A549 (cell line): Measurements from ENCODE around the gene MROH2A. TPM values are rescaled to one million over a fixed set of nuclear protein-coding genes. Genes with fewer than 3 reads are reported as not detected.

Source experiments
- ATAC-seq, 2 experiments: fragments of 200-7000 bp in 1 of 2; fragments of >200 bp in 1 of 2; cut with Nextera tagmentation in 1 of 2; cut with Tn5 transposase in 1 of 2; 3 replicates each; pipeline versions ENCODE4 v1.8.0 to v1.9.1; 2018 to 2020; ENCODE audit warnings: mild to moderate bottlenecking in 1 of 2, moderate library complexity in 1 of 2
- CTCF ChIA-PET: fragments of 300-600 bp; sonication (Branson Sonifier 250); formaldehyde crosslinking; extraction: SDS; loops from one replicate; lab custom pipeline; 2021; ENCODE audit warnings: antibody characterized with exemption, inconsistent platforms; lab: Yijun Ruan, JAX
- POLR2A ChIA-PET: fragments of 350-600 bp; formaldehyde crosslinking; extraction: SDS; loops from one replicate; lab custom pipeline; 2021; ENCODE audit warnings: antibody characterized with exemption, inconsistent platforms; lab: Yijun Ruan, JAX
- DNase-seq, 2 experiments: peaks; one replicate each; pipeline versions ENCODE4 v3.0.0 to v3.0.0-alpha.2; 2011 to 2016; ENCODE audit warnings: low read depth in 1 of 2, low spot score in 1 of 2
- FAIRE-seq: peaks from 2 replicates; lab custom pipeline; 2011; peaks lifted over from hg19 to GRCh38; lab: Jason Lieb, UNC
- H3K27ac ChIP-seq, 2 experiments: fragments of >200 bp; sonication (Bioruptor Twin); formaldehyde crosslinking; 3 replicates each; pipeline ENCODE4 v1.5.1; 2016 to 2017
- H3K4me1 ChIP-seq: fragments of >200 bp; sonication (Bioruptor Twin); formaldehyde crosslinking; 3 replicates; pipeline ENCODE4 v1.6.1; 2016
- H3K4me2 ChIP-seq: fragments of >200 bp; sonication (Bioruptor Twin); formaldehyde crosslinking; 3 replicates; pipeline ENCODE4 v1.6.1; 2016
- H3K4me3 ChIP-seq: fragments of >200 bp; sonication (Bioruptor Twin); formaldehyde crosslinking; 3 replicates; pipeline ENCODE4 v1.5.1; 2016
- H3K9me3 ChIP-seq: fragments of >200 bp; sonication (Bioruptor Twin); formaldehyde crosslinking; 3 replicates; pipeline ENCODE4 v1.6.1; 2016
- CBX2 ChIP-seq: fragments of 200-600 bp; sonication (generic); IDR thresholded peaks from 2 replicates; pipeline ENCODE4 v1.6.1; 2016; ENCODE audit warnings: low read depth, mild to moderate bottlenecking, borderline replicate concordance
- CEBPB ChIP-seq, 2 experiments: fragments of >200 bp in 1 of 2; sonication (Bioruptor Twin) in 1 of 2; formaldehyde crosslinking in 1 of 2; IDR thresholded peaks; 2 replicates each; pipeline ENCODE4 v1.6.1; 2012 to 2016
- EP300 ChIP-seq, 2 experiments: fragments of >200 bp; sonication (Bioruptor Twin); formaldehyde crosslinking; IDR thresholded peaks; 2 replicates in 1 of 2; 3 replicates in 1 of 2; pipeline ENCODE4 v1.6.1; 2016 to 2017
- FOSL2 ChIP-seq, 2 experiments: fragments of 450-650 bp in 1 of 2; fragments of >200 bp in 1 of 2; sonication (Bioruptor Twin) in 1 of 2; formaldehyde crosslinking; IDR thresholded peaks; 2 replicates each; pipeline versions ENCODE4 v1.5.0 to v1.6.1; 2016 to 2020; ENCODE audit warnings: mild to moderate bottlenecking in 1 of 2, moderate library complexity in 1 of 2
- GATA3 ChIP-seq: IDR thresholded peaks from 2 replicates; pipeline ENCODE4 v1.6.1; 2012; ENCODE audit warnings: borderline replicate concordance
- HDAC2 ChIP-seq: fragments of 200-600 bp; sonication (generic); IDR thresholded peaks from 2 replicates; pipeline ENCODE4 v1.6.1; 2016
- HEYL ChIP-seq: fragments of 250-450 bp; sonication (Bioruptor Pico); IDR thresholded peaks from 2 replicates; pipeline ENCODE4 v1.8.0; 2021; ENCODE audit warnings: mild to moderate bottlenecking, moderate library complexity
- JUN ChIP-seq, 2 experiments: fragments of >200 bp; sonication (Bioruptor Twin); formaldehyde crosslinking; IDR thresholded peaks; 2 replicates in 1 of 2; 3 replicates in 1 of 2; pipeline ENCODE4 v1.6.1; 2016 to 2017
- JUNB ChIP-seq: fragments of >200 bp; sonication (Bioruptor Twin); formaldehyde crosslinking; IDR thresholded peaks from 2 replicates; pipeline ENCODE4 v1.6.1; 2016
- MAFK ChIP-seq: fragments of 450-650 bp; IDR thresholded peaks from 2 replicates; pipeline ENCODE4 v1.6.1; 2014; ENCODE audit not compliant: partially characterized antibody
- NR3C1 ChIP-seq: fragments of >200 bp; sonication (Bioruptor Twin); formaldehyde crosslinking; IDR thresholded peaks from 3 replicates; pipeline ENCODE4 v1.6.1; 2017
- POLR2A ChIP-seq: IDR thresholded peaks from 2 replicates; pipeline ENCODE4 v1.6.1; 2012; ENCODE audit warnings: mild to moderate bottlenecking, low read length
- POLR2AphosphoS2 ChIP-seq: conservative IDR thresholded peaks from 2 replicates; pipeline ENCODE4 v1.6.1; 2012; ENCODE audit warnings: low read length, improper control_type of control experiment, inconsistent platforms
- RAD21 ChIP-seq, 2 experiments: fragments of >200 bp in 1 of 2; sonication (Bioruptor Twin) in 1 of 2; formaldehyde crosslinking in 1 of 2; IDR thresholded peaks in 1 of 2; conservative IDR thresholded peaks in 1 of 2; 2 replicates in 1 of 2; 3 replicates in 1 of 2; pipeline ENCODE4 v1.6.1; 2012 to 2018; ENCODE audit warnings: inconsistent platforms in 1 of 2
- RFX5 ChIP-seq: fragments of 450-650 bp; IDR thresholded peaks from 2 replicates; pipeline ENCODE4 v1.7.1; 2014; ENCODE audit warnings: antibody characterized with exemption, mild to moderate bottlenecking, moderate library complexity
- SMC3 ChIP-seq: fragments of >200 bp; sonication (Bioruptor Twin); formaldehyde crosslinking; IDR thresholded peaks from 3 replicates; pipeline ENCODE4 v1.6.1; 2018; ENCODE audit warnings: inconsistent platforms
- TFCP2L1 ChIP-seq: fragments of 250-450 bp; sonication (Bioruptor Pico); IDR thresholded peaks from 2 replicates; pipeline ENCODE4 v1.5.0; 2021; ENCODE audit warnings: mild to moderate bottlenecking
- TP53 ChIP-seq: fragments of 250-450 bp; sonication (Bioruptor Pico); IDR thresholded peaks from 2 replicates; pipeline ENCODE4 v1.5.0; 2021; ENCODE audit warnings: mild to moderate bottlenecking, moderate library complexity
- ZC3H11A ChIP-seq: fragments of 450-650 bp; IDR thresholded peaks from 2 replicates; pipeline ENCODE4 v1.6.1; 2014; ENCODE audit warnings: antibody characterized with exemption, mild to moderate bottlenecking
- WGBS: methylation state at CpG from one replicate; pipeline ENCODE4 v1.1.6; 2017; ENCODE audit errors: missing lambda C conversion rate; 5-methylcytosine and 5-hydroxymethylcytosine counted together
- polyA plus RNA-seq, 4 experiments: library from polyadenylated mRNA; depleted of rRNA in 3 of 4; stranded (reverse); fragments of >200 nt; fragmentation: RNase III in 1 of 4; extraction: RNeasy Plus Mini Kit Qiagen cat#74134 plus additional on column Dnase treatment in 1 of 4; gene quantifications; 2 replicates in 3 of 4; 3 replicates in 1 of 4; pipeline ENCODE4 v1.2.3, GENCODE V29; 2011 to 2017
- TF ChIP-seq, protein P1 (sequence below): fragments of >200 bp; sonication (Bioruptor Twin); formaldehyde crosslinking; IDR thresholded peaks from 3 replicates; pipeline ENCODE4 v1.6.1; 2016
- TF ChIP-seq, protein P2 (sequence below): fragments of >200 bp; sonication (Bioruptor Twin); formaldehyde crosslinking; IDR thresholded peaks from 3 replicates; pipeline ENCODE4 v1.5.1; 2016
- TF ChIP-seq, protein P3 (sequence below): fragments of 250-450 bp; sonication (Bioruptor Pico); IDR thresholded peaks from 2 replicates; pipeline ENCODE4 v1.5.0; 2020; ENCODE audit warnings: low read depth, mild to moderate bottlenecking, moderate library complexity

Gene MROH2A
- polyA plus RNA-seq, 2 of the 4 experiments (the other 2 are of a cell fraction): 0.10 to 0.63 TPM

DNA sequence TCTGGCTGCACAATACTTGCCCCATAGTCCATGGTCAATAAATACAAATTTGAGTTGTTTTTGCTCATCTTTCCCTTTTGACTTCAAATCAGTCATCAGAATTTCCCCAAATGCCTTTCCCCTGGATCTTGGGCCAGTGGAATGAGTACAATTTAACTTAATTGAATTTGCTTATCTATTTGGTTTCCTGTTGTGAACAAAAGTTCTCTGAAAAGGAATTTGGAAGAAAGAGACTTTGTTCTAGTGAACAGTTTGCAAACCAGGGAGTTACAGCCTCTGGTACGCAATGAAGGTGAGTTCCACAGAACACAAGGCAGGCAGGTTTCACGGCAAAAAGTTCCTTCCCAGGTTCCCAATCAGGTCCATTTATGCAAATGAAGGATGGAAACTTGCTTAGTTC lies 19.3 kb upstream of the MROH2A start:
- 97% methylated on average over 2 of the region's 2 CpGs for WGBS
- H3K4me2 ChIP-seq: no peak overlapping the region
- H3K4me1 ChIP-seq: peaks cover 53% of the 10 kb centered on the region
- POLR2A ChIA-PET: no interaction called here
- no peak overlapping the region for H3K4me3 ChIP-seq
- DNase-seq: no peak
- ATAC-seq: no peak
- TF ChIP-seq TP53: no peak
- TF ChIP-seq, all 56 proteins: peak for 0
- peak overlapping the region; percentile 91 to 94 for H3K27ac ChIP-seq
- peaks cover 17% of the 10 kb centered on the region; the same call in 2 of the 3 replicates for H3K9me3 ChIP-seq
- FAIRE-seq: no peak
- CTCF ChIA-PET: interaction anchor here (1.1 to 2.5 kb wide), 2 partner anchors 22 to 74 kb away, joined by 3 to 9 read pairs; no protein-coding TSS in a partner anchor

DNA sequence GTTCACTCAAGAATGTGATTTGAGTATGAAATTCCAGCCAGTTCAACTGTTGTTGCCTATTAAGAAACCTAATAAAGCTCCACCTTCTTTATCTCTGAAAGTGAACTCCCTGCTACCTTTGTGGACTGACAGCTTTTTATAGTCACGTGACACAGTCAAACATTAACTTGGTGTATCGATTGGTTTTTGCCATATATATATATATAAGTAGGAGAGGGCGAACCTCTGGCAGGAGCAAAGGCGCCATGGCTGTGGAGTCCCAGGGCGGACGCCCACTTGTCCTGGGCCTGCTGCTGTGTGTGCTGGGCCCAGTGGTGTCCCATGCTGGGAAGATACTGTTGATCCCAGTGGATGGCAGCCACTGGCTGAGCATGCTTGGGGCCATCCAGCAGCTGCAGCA lies 18.1 kb upstream of the MROH2A start, which contains the start of gene UGT1A1:
UGT1A1 (plus strand) TSS at position 228 of the 400 bp plus-strand sequence; CDS start at position 246, 18 bp downstream.
- ATAC-seq: no peak
- FAIRE-seq: no peak
- Histone ChIP-seq H3K4me2 (no peak within 1 kb of the TSS), H3K27ac (peak within 1 kb of the TSS; percentile 91 to 94), H3K9me3 (peaks cover 12% of the 10 kb centered on the region; the same call in 2 of the 3 replicates), H3K4me3 (no peak within 1 kb of the TSS), H3K4me1 (peaks cover 65% of the 10 kb centered on the region)
- CTCF ChIA-PET: interaction anchor here (0.6 to 2.5 kb wide), 3 partner anchors 14 to 73 kb away, joined by 3 to 9 read pairs (median 3); no protein-coding TSS in a partner anchor
- no peak for DNase-seq
- WGBS: 90% methylated on average over 6 of the region's 6 CpGs
- POLR2A ChIA-PET: no interaction called here
- no peak for TF ChIP-seq EP300 (IDR thresholded peaks at IDR 0.05)
- TF ChIP-seq, protein P1, sequence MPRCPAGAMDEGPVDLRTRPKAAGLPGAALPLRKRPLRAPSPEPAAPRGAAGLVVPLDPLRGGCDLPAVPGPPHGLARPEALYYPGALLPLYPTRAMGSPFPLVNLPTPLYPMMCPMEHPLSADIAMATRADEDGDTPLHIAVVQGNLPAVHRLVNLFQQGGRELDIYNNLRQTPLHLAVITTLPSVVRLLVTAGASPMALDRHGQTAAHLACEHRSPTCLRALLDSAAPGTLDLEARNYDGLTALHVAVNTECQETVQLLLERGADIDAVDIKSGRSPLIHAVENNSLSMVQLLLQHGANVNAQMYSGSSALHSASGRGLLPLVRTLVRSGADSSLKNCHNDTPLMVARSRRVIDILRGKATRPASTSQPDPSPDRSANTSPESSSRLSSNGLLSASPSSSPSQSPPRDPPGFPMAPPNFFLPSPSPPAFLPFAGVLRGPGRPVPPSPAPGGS: no peak
- TF ChIP-seq GATA3: no peak
- no peak for TF ChIP-seq HEYL (CRISPR knock-in tag)
- no peak for TF ChIP-seq MAFK
- TF ChIP-seq, protein P2, sequence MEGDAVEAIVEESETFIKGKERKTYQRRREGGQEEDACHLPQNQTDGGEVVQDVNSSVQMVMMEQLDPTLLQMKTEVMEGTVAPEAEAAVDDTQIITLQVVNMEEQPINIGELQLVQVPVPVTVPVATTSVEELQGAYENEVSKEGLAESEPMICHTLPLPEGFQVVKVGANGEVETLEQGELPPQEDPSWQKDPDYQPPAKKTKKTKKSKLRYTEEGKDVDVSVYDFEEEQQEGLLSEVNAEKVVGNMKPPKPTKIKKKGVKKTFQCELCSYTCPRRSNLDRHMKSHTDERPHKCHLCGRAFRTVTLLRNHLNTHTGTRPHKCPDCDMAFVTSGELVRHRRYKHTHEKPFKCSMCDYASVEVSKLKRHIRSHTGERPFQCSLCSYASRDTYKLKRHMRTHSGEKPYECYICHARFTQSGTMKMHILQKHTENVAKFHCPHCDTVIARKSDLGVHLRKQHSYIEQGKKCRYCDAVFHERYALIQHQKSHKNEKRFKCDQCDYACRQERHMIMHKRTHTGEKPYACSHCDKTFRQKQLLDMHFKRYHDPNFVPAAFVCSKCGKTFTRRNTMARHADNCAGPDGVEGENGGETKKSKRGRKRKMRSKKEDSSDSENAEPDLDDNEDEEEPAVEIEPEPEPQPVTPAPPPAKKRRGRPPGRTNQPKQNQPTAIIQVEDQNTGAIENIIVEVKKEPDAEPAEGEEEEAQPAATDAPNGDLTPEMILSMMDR: no peak
- TF ChIP-seq CBX2: no peak
- no peak for TF ChIP-seq TFCP2L1 (CRISPR knock-in tag)
- no peak for TF ChIP-seq TP53
- no peak for TF ChIP-seq ZC3H11A

DNA sequence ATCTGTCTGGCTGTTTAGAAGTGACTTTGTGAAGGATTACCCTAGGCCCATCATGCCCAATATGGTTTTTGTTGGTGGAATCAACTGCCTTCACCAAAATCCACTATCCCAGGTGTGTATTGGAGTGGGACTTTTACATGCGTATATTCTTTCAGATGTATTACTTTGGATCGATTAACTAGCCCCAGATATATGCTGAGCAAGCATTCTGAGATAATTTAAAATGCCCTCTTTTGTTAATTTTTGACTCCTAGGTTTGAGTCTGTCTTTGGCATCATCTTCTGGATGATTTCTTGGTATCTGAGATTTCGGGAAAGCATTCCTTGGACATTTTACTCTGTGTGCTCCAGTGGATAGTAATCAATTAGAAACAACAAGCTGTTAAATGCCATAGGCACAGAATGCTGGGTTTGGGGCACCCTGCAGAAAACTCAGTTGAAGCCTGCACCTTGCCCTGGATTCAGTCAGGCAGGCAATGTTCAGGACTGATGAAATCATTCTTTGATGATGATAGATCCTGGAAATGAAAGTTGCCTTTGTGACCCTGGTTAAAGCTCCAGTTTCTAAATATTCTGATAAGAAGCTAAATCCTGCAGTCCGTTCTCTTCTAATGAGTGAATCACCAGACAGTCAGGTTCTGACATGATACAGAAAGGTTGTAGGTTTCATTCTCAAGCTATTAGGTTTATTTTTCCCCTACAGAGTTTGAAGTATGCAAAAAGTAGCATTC lies 16.9 kb upstream of the MROH2A start:
- ATAC-seq: no peak
- Histone ChIP-seq H3K4me3 (no peak overlapping the region), H3K9me3 (peaks cover 12% of the 10 kb centered on the region; the same call in 2 of the 3 replicates), H3K4me2 (no peak overlapping the region), H3K4me1 (peaks cover 61% of the 10 kb centered on the region), H3K27ac (peak overlapping the region; percentile 91 to 94)
- WGBS: 81% methylated on average over 4 of the region's 4 CpGs
- DNase-seq: no peak
- ChIA-PET CTCF (interaction anchor here (0.5 to 2.5 kb wide), 2 partner anchors 71 to 150 kb away, joined by 4 to 9 read pairs; no protein-coding TSS in a partner anchor), POLR2A (no interaction called here)
- FAIRE-seq: no peak
- no peak for TF ChIP-seq RFX5
- peak in 1 of 2 experiments; percentile 56; a peak in 1 of 5 replicates for TF ChIP-seq EP300 (IDR thresholded peaks at IDR 0.05)
- TF ChIP-seq MAFK: peak; percentile 93
- 0 out of 2 replicates have a peak, but pooled peaks have one; percentile 14 for TF ChIP-seq GATA3

DNA sequence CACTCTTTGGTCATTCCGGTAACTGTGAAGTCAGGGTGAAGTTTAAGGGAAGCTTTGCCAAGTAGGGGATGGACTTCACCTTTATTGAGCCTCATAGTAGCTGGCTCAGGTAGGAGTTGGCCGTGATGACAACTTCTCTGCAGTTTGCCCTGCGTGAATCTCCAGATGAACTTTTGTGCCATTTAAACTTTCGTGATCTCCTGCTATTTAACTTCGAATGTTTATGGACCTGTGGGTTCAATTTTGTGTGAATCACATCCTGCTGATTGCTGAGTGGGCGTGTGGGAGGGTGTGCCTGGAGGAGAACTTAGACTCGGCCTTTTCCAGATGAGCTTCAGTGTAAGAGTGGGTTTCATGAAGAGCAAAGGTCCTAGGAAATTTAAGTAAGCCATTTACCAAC lies 13.9 kb upstream of the MROH2A start:
- Histone ChIP-seq H3K27ac (peak overlapping the region; percentile 83 to 91), H3K4me1 (peaks cover 48% of the 10 kb centered on the region), H3K9me3 (peaks cover 4% of the 10 kb centered on the region; the same call in 2 of the 3 replicates), H3K4me2 (peak overlapping the region; percentile 52), H3K4me3 (no peak overlapping the region)
- TF ChIP-seq POLR2A: no peak
- peak; percentile 48 for TF ChIP-seq JUNB
- TF ChIP-seq MAFK: peak; percentile 50
- no peak for TF ChIP-seq SMC3
- TF ChIP-seq EP300 (IDR thresholded peaks at IDR 0.05): peak; percentile 8 to 74; a peak in 2 of 5 replicates
- 0 out of 5 replicates have a peak, but pooled peaks of 1 of the 2 experiments have one; percentile 31 for TF ChIP-seq JUN (IDR thresholded peaks at IDR 0.05)
- no peak for TF ChIP-seq HDAC2
- TF ChIP-seq, protein P3, sequence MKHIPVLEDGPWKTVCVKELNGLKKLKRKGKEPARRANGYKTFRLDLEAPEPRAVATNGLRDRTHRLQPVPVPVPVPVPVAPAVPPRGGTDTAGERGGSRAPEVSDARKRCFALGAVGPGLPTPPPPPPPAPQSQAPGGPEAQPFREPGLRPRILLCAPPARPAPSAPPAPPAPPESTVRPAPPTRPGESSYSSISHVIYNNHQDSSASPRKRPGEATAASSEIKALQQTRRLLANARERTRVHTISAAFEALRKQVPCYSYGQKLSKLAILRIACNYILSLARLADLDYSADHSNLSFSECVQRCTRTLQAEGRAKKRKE (CRISPR knock-in tag): no peak
- 0 out of 5 replicates have a peak, but pooled peaks of 1 of the 2 experiments have one; percentile 17 for TF ChIP-seq RAD21 (conservative IDR thresholded peaks at IDR 0.05 in 1 of 2, IDR thresholded peaks at IDR 0.05 in 1 of 2)
- TF ChIP-seq CEBPB (IDR thresholded peaks at IDR 0.05): no peak; a peak in 1 of 4 replicates
- peak; percentile 41; the same call in 1 of the 2 replicates for TF ChIP-seq GATA3
- no peak for TF ChIP-seq FOSL2 (IDR thresholded peaks at IDR 0.05)
- peak; percentile 45; the same call in 1 of the 2 replicates for TF ChIP-seq FOSL2 (CRISPR knock-in tag; IDR thresholded peaks at IDR 0.05)
- no peak for TF ChIP-seq POLR2AphosphoS2
- TF ChIP-seq, protein P1: no peak
- no peak for TF ChIP-seq NR3C1
- DNase-seq: peak in 1 of 2 experiments; percentile 66
- 13% methylated on average over 7 of the region's 7 CpGs for WGBS
- ChIA-PET POLR2A (interaction anchor here (1.4 kb wide), 1 partner anchor 68 kb away, joined by 8 read pairs; no protein-coding TSS in a partner anchor), CTCF (interaction anchor here (1.1 to 1.2 kb wide), 2 partner anchors 68 to 315 kb away, joined by 3 read pairs; no protein-coding TSS in a partner anchor)
- no peak for FAIRE-seq
- peak; percentile 43 to 73; a peak in 3 of 6 replicates for ATAC-seq
